Activated CD4-positive, CD25-positive, alpha-beta regulatory T cell treated with anti-CD3 and anti-CD28 coated beads, Interleukin-2, amount 50 U/mL, for 16 hours (primary cell): ENCODE results near the gene WIPF1.

Experiments used
- DNase-seq: peaks from one replicate; pipeline ENCODE4 v3.0.0-alpha.2; 2020; ENCODE audit warnings: low read depth, low spot score

The WIPF1 gene

GRCh38 chr2:174544802-174545201 lies 52.8 kb downstream of the WIPF1 start:
- no peak for DNase-seq

- no peak for DNase-seq
Observed at GRCh38 chr2:174544156-174544555, 53.4 kb downstream of the WIPF1 start.

- no peak for DNase-seq
Observed at GRCh38 chr2:174540893-174541292, 56.7 kb downstream of the WIPF1 start.

GRCh38 chr2:174535757-174536703 lies 61.6 kb downstream of the WIPF1 start:
- no peak for DNase-seq

- DNase-seq = no peak
Observed at GRCh38 chr2:174535083-174535482, 62.5 kb downstream of the WIPF1 start.

GRCh38 chr2:174529916-174530315 lies 67.7 kb downstream of the WIPF1 start:
- DNase-seq = no peak

GRCh38 chr2:174527959-174528358 lies 69.6 kb downstream of the WIPF1 start:
- DNase-seq = no peak

- DNase-seq = no peak
Observed at GRCh38 chr2:174527101-174527721, 70.4 kb downstream of the WIPF1 start.

GRCh38 chr2:174524527-174524926 lies 73.1 kb downstream of the WIPF1 start:
- DNase-seq = no peak

GRCh38 chr2:174522553-174522952 lies 75.1 kb downstream of the WIPF1 start:
- DNase-seq = no peak

- no peak for DNase-seq
Observed at GRCh38 chr2:174518395-174518794, 79.2 kb downstream of the WIPF1 start.

GRCh38 chr2:174516501-174517378 lies 80.9 kb downstream of the WIPF1 start:
- DNase-seq = no peak

- no peak for DNase-seq
Observed at GRCh38 chr2:174512345-174512744, 85.3 kb downstream of the WIPF1 start.

GRCh38 chr2:174511580-174512260 lies 85.9 kb downstream of the WIPF1 start:
- no peak for DNase-seq

- no peak for DNase-seq
Observed at GRCh38 chr2:174510583-174511189, 86.9 kb downstream of the WIPF1 start.
